ENCODE measurements around the gene GARIN6. TPM values are rescaled to one million over a fixed set of nuclear protein-coding genes. Genes with fewer than 3 reads are reported as not detected.
"Not testable (repeated sequence)": the region's sequence is repeated elsewhere in the genome, so short reads cannot be mapped to it uniquely, and the experiment has no call there.

Gene GARIN6
- total RNA-seq (not detected), polyA plus RNA-seq (not detected), total RNA-seq (0 reads per million in 6 experiments)

DNA sequence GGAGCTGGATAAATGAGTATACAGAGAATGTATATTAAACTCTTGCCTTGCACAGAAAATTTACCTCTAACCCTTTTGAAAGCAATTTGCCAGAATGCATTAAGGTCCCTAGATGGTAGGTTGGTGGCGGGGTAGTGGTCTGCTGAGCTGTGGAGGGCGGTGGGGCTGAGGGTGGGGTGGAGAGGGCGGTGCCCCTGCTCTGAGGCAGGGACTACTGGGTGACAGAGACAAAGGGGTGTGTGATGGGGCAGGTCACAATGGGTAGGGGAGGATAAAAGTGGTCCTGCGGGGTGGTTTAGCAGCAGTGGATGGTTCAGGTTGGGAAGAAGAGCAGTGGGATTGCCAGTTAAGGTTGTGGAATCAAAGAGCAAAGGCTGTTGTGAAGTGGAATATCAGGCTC is at the start of gene GARIN6:
Gene GARIN6 (plus strand): TSS at position 301 of the 400 bp plus-strand sequence. CDS start 422 bp downstream, outside the sequence.
- ATAC-seq, result no peak
- Mint-ChIP-seq H3K27ac (peak within 1 kb of the TSS in 1 of 10 donors; percentile 27), H3K9me3 (peaks cover 0 to 4% (median 0%) of the 10 kb centered on the region in 9 donors), H3K27me3 (no peaks in the 10 kb centered on the region), H3K4me3 (no peak within 1 kb of the TSS), H3K36me3 (no peaks in the 10 kb centered on the region), H3K4me1 (no peaks in the 10 kb centered on the region)
- POLR2A ChIA-PET, result no interaction called here
- no peak for DNase-seq

- no peak for ATAC-seq
- POLR2A ChIA-PET, result no interaction called here
- Mint-ChIP-seq H3K4me1 (no peaks in the 10 kb centered on the region), H3K27me3 (no peaks in the 10 kb centered on the region), H3K36me3 (no peaks in the 10 kb centered on the region), H3K27ac (no peak overlapping the region), H3K9me3 (peaks cover 0 to 11% (median 2%) of the 10 kb centered on the region in 9 donors), H3K4me3 (no peak overlapping the region)
- DNase-seq, result no peak
Observed at GRCh38 chr12:99598785-99599184, 48.8 kb upstream of the GARIN6 start.

GRCh38 chr12:99600388-99600787 is 47.2 kb upstream of the GARIN6 start:
- Mint-ChIP-seq H3K9me3 (peaks cover 0 to 11% (median 2%) of the 10 kb centered on the region in 9 donors), H3K4me3 (no peak overlapping the region), H3K36me3 (no peaks in the 10 kb centered on the region), H3K27ac (no peak overlapping the region), H3K27me3 (no peaks in the 10 kb centered on the region), H3K4me1 (no peaks in the 10 kb centered on the region)
- POLR2A ChIA-PET, result no interaction called here
- DNase-seq (no peak), ATAC-seq (no peak)

- peaks cover 0 to 1% (median 0%) of the 10 kb centered on the region in 4 donors for H3K4me1 Mint-ChIP-seq
- peaks cover 0 to 3% (median 0%) of the 10 kb centered on the region in 5 donors for H3K27me3 Mint-ChIP-seq
- POLR2A ChIA-PET, result no interaction called here
- no peak for DNase-seq
- H3K9me3 Mint-ChIP-seq, result peaks cover 2 to 16% (median 3%) of the 10 kb centered on the region in 9 donors
- H3K27ac Mint-ChIP-seq, result no peak overlapping the region
- no peak for ATAC-seq
- no peaks in the 10 kb centered on the region for H3K36me3 Mint-ChIP-seq
- H3K4me3 Mint-ChIP-seq, result no peak overlapping the region
Observed at GRCh38 chr12:99609455-99610181, 37.9 kb upstream of the GARIN6 start.

DNA sequence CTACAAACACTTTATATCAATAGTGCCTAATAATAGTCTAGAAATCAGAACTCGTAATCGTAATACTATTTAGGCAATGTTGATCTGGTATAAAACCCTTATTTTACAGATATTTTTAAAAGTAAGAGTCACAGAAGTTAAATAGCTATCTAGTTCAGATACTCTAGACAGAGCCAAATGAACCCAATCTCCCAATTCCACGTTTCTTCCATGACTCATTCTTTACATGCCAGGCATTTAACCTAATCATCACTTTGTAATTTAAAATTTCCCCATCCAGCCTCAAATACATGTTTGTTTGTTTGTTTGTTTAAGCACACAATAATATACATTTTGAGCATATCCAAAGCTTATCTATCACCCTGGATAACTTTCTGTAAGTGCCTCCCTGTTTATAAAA is 36.4 kb upstream of the GARIN6 start:
- DNase-seq, result no peak
- Mint-ChIP-seq H3K27ac (no peak overlapping the region), H3K9me3 (peaks cover 2 to 24% (median 3%) of the 10 kb centered on the region in 9 donors), H3K27me3 (peaks cover 0 to 3% (median 0%) of the 10 kb centered on the region in 5 donors), H3K4me1 (peaks cover 0 to 1% (median 0%) of the 10 kb centered on the region in 4 donors), H3K4me3 (no peak overlapping the region), H3K36me3 (no peaks in the 10 kb centered on the region)
- no peak for ATAC-seq
- POLR2A ChIA-PET, result no interaction called here

DNA sequence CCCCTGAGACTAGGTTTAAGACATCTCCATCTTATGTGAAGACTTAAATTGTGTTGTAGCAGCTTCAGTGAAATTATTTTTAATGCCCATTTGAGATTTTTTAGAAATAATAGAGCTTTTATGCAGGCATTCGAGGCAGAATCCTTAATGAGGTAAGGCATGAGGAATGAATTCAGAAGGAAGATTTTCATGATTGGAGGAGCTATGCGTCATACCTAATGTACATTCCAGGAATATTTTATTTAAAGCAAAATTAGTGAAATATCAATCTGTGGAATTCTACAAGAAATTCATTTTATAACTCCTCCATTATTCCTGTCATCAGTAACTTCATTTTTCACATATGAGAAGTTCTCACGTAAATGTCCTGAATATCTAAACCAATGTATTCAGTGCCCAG is 36.0 kb upstream of the GARIN6 start:
- POLR2A ChIA-PET, result no interaction called here
- H3K27ac Mint-ChIP-seq, result no peak overlapping the region
- H3K4me1 Mint-ChIP-seq, result peaks cover 0 to 1% (median 0%) of the 10 kb centered on the region in 4 donors
- H3K27me3 Mint-ChIP-seq, result peaks cover 0 to 3% (median 0%) of the 10 kb centered on the region in 5 donors
- DNase-seq (no peak), ATAC-seq (no peak)
- no peaks in the 10 kb centered on the region for H3K36me3 Mint-ChIP-seq
- H3K4me3 Mint-ChIP-seq, result no peak overlapping the region
- H3K9me3 Mint-ChIP-seq, result peaks cover 2 to 28% (median 4%) of the 10 kb centered on the region in 9 donors

- DNase-seq (no peak), ATAC-seq (no peak)
- POLR2A ChIA-PET, result no interaction called here
- Mint-ChIP-seq H3K36me3 (peaks cover 0 to 16% (median 0%) of the 10 kb centered on the region in 3 donors), H3K9me3 (peaks cover 3 to 54% (median 21%) of the 10 kb centered on the region in 9 donors), H3K27ac (no peak overlapping the region), H3K27me3 (no peaks in the 10 kb centered on the region), H3K4me3 (no peak overlapping the region), H3K4me1 (no peaks in the 10 kb centered on the region)
Observed at GRCh38 chr12:99618657-99619056, 28.9 kb upstream of the GARIN6 start.

GRCh38 chr12:99619389-99620158 is 28.0 kb upstream of the GARIN6 start:
- peaks cover 0 to 16% (median 0%) of the 10 kb centered on the region in 3 donors for H3K36me3 Mint-ChIP-seq
- H3K4me3 Mint-ChIP-seq, result no peak overlapping the region
- DNase-seq, result no peak
- H3K4me1 Mint-ChIP-seq, result no peaks in the 10 kb centered on the region
- no peak for ATAC-seq
- peaks cover 3 to 54% (median 20%) of the 10 kb centered on the region in 9 donors for H3K9me3 Mint-ChIP-seq
- POLR2A ChIA-PET, result no interaction called here
- no peak overlapping the region for H3K27ac Mint-ChIP-seq
- H3K27me3 Mint-ChIP-seq, result no peaks in the 10 kb centered on the region

DNA sequence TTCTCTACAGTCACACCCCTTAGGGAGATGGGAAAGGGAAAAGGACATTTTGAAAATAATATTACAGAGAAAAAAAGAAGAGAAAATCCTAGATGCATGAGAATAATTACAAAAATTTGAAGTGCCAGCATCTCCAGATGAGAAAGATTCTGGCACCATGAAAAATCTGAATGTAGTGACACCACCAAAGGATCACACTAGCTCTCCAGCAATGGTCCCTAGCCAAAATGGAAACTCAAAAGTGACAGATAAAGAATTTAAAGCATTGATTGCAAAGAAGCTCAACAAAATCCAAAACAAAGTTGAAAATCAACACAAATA is 27.4 kb upstream of the GARIN6 start:
- DNase-seq (no peak), ATAC-seq (no peak)
- Mint-ChIP-seq H3K27me3 (no peaks in the 10 kb centered on the region), H3K36me3 (peaks cover 0 to 16% (median 0%) of the 10 kb centered on the region in 3 donors), H3K4me1 (no peaks in the 10 kb centered on the region), H3K9me3 (peaks cover 3 to 52% (median 15%) of the 10 kb centered on the region in 9 donors), H3K4me3 (no peak overlapping the region), H3K27ac (no peak overlapping the region)
- POLR2A ChIA-PET, result no interaction called here

GRCh38 chr12:99624591-99624990 is 23.0 kb upstream of the GARIN6 start:
- H3K4me3 Mint-ChIP-seq, H3K27ac Mint-ChIP-seq, ATAC-seq, DNase-seq, POLR2A ChIA-PET, H3K4me1 Mint-ChIP-seq, H3K27me3 Mint-ChIP-seq: not testable (repeated sequence)
- Mint-ChIP-seq H3K36me3 (peaks cover 0 to 15% (median 0%) of the 10 kb centered on the region in 3 donors), H3K9me3 (peaks cover 0 to 24% (median 15%) of the 10 kb centered on the region in 9 donors)

- no peak overlapping the region for H3K4me3 Mint-ChIP-seq
- DNase-seq (no peak), ATAC-seq (no peak)
- H3K36me3 Mint-ChIP-seq, result no peaks in the 10 kb centered on the region
- no peak overlapping the region for H3K27ac Mint-ChIP-seq
- POLR2A ChIA-PET, result no interaction called here
- peaks cover 0 to 10% (median 2%) of the 10 kb centered on the region in 9 donors for H3K9me3 Mint-ChIP-seq
- H3K27me3 Mint-ChIP-seq, result peaks cover 0 to 4% (median 0%) of the 10 kb centered on the region in 5 donors
- H3K4me1 Mint-ChIP-seq, result no peaks in the 10 kb centered on the region
Observed at GRCh38 chr12:99627459-99627858, 20.1 kb upstream of the GARIN6 start.

DNA sequence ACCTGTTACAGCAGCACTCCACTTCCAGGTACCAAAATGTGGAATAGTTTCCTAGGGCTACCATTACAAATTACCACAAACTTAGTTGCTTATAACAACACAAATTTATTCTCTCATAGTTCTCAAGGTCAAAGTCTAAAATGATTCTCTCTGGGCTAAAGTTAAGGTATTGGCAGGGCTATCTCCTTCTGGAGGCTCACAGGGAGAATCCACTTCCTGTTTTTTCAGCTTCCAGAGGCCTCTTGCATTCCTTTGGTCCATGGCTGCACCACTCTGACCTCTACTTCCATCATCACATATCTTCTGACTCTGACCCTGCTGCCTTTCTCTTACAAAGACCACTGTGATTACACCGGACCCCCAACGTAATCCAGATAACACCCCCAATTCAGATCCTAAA is 2.9 kb upstream of the GARIN6 start:
- POLR2A ChIA-PET, result no interaction called here
- no peaks in the 10 kb centered on the region for H3K27me3 Mint-ChIP-seq
- H3K4me3 Mint-ChIP-seq, result no peak overlapping the region
- DNase-seq, result no peak
- H3K36me3 Mint-ChIP-seq, result no peaks in the 10 kb centered on the region
- H3K4me1 Mint-ChIP-seq, result no peaks in the 10 kb centered on the region
- H3K9me3 Mint-ChIP-seq, result peaks cover 0 to 7% (median 0%) of the 10 kb centered on the region in 9 donors
- no peak for ATAC-seq
- H3K27ac Mint-ChIP-seq, result no peak overlapping the region

- POLR2A ChIA-PET, result no interaction called here
- H3K9me3 Mint-ChIP-seq, result peaks cover 0 to 3% (median 0%) of the 10 kb centered on the region in 9 donors
- no peaks in the 10 kb centered on the region for H3K27me3 Mint-ChIP-seq
- no peaks in the 10 kb centered on the region for H3K36me3 Mint-ChIP-seq
- ATAC-seq (no peak), DNase-seq (no peak)
- H3K27ac Mint-ChIP-seq, result peak overlapping the region in 1 of 10 donors; percentile 27
- H3K4me1 Mint-ChIP-seq, result no peaks in the 10 kb centered on the region
- no peak overlapping the region for H3K4me3 Mint-ChIP-seq
Observed at GRCh38 chr12:99648183-99648582, 630 bp downstream of the GARIN6 start.

Measured in naive thymus-derived CD8-positive, alpha-beta T cell (primary cell).